ENCODE measurements around the gene CCDC152.

CCDC152 gene

DNA sequence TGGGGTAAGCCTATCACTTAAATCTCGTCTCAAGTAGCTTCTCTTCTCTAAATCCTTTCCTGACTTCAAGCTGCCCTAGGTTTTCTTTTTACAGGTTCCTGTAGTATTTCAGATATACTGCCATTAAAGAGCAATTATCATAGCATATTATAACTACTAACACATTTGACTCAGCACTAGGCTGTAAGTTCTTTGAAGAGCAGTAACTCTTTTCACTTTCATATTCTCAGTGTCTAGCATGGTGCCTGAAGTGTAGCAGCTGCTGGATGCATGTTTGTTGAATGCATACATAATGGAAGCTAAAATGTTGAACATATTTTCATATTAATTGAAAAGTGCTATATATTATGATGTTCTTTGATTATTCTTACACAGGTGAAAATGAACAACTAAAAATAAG is 22.5 kb downstream of the CCDC152 start:
- DNase-seq (ENCODE audit: low read depth in 1 of 2, low spot score in 1 of 2) = no peak

DNA sequence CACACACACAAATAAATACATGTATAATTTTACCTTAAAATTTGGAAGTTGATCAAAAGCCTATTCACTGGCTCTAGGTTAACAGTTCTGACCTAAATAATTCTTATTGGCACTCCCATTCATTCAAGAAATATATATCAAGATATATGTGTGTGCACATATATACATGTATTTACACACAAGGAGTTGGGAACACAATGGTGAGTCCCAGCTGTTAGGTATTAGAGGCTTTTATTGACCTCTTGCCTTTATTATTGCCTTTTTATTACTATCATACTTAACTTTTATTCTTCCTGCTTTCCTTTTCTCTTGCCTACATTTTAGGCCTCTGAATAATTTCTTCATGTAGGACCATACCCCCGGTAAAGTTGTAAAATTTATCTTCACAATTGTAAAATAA is 25.0 kb downstream of the CCDC152 start:
- no peak for DNase-seq (ENCODE audit: low read depth in 1 of 2, low spot score in 1 of 2)

DNA sequence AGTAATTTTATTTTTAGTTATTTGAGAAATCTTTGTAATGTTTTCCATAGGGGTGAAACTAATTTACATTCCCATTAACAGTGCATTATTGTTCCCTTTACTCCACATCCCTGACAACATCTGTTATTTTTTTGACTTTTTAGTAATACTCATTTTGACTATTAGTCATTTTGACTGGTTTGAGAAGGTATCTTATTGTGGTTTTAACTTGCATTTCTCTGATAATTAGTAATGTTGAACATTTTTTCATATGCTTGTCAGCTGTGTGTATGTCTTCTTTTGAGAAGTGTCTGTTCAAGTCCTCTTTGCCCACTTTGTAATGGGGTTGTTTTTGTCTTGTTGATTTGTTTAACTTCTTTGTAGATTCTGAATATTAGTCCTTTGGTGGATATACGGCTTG is 27.5 kb downstream of the CCDC152 start:
- DNase-seq (ENCODE audit: low read depth in 1 of 2, low spot score in 1 of 2) = no peak

DNA sequence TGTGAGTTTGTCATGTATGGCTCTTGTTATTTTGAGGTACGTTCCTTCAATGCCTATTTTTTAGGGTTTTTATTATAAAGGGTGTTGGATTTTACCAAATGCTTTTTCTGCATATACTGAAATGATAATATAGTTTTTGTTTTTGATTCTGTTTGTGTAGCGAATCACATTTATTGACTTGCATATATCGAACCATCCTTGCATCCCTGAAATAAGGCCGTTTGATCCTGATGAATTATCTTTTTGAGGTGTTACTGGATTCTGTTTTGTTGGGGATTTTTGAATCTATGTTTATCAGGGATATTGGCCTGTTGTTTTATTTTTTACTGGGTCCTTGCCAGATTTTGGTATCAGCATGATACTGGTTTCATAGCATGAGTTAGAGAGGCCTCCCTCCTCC is 29.1 kb downstream of the CCDC152 start:
- DNase-seq (ENCODE audit: low read depth in 1 of 2, low spot score in 1 of 2) = no peak

DNA sequence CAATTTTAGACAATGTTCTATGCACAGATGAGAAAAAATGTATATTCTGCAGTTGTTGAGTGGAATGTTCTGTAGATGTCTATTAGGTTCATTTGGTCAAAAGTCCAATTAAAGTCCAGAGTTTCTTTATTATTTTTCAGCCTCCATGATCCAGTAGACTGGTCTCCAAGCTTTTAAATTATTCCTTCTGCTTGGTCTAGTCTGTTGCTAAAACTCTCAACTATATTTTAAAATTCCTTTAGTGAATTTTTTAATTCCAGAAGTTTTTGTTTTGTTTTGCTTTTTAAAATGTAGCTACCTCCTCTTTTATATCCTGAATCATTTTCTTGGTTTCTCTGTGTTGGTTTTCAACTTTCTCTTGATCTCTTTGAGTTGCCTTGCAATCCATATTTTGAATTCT is 30.5 kb downstream of the CCDC152 start:
- DNase-seq (ENCODE audit: low read depth in 1 of 2, low spot score in 1 of 2) = no peak

DNA sequence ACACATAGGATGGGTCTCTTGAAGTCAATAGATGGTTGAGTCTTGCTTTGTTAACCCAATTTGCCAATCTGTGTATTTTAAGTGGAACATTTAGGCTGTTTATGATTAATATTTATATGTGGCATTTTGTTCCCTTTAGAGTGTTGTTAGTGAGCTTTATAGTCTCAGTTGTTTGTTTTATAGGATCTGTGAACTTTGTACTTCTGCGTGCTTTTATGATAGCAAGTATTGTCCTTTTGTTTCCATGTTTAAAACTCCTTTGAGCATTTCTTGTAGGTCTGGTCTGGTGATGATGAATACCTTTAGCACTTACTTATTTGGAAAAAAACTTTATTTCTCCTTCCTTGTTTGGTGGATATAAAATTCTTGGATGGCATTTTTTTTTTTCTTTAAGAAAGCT is 31.2 kb downstream of the CCDC152 start:
- DNase-seq (ENCODE audit: low read depth in 1 of 2, low spot score in 1 of 2) = no peak

DNA sequence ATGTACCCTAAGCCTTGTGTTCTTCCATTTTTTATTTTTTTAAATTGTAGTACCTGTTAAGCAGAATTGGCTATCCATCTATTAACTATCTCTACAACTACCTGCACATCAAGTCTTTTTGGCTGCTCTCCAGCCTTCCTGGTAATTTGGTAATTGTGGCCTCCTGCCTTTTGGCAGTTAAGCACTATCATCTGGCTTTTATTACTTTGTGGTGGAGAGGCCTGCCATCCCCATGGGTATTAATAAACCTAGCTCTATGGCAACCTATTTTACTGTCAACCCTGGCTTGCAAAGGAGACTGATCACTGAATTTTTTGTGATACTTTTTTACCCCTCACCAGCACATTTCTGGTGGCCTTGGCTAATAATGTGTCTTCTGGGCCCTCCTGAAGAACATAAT is 34.5 kb downstream of the CCDC152 start:
- no peak for DNase-seq (ENCODE audit: low read depth in 1 of 2, low spot score in 1 of 2)

DNA sequence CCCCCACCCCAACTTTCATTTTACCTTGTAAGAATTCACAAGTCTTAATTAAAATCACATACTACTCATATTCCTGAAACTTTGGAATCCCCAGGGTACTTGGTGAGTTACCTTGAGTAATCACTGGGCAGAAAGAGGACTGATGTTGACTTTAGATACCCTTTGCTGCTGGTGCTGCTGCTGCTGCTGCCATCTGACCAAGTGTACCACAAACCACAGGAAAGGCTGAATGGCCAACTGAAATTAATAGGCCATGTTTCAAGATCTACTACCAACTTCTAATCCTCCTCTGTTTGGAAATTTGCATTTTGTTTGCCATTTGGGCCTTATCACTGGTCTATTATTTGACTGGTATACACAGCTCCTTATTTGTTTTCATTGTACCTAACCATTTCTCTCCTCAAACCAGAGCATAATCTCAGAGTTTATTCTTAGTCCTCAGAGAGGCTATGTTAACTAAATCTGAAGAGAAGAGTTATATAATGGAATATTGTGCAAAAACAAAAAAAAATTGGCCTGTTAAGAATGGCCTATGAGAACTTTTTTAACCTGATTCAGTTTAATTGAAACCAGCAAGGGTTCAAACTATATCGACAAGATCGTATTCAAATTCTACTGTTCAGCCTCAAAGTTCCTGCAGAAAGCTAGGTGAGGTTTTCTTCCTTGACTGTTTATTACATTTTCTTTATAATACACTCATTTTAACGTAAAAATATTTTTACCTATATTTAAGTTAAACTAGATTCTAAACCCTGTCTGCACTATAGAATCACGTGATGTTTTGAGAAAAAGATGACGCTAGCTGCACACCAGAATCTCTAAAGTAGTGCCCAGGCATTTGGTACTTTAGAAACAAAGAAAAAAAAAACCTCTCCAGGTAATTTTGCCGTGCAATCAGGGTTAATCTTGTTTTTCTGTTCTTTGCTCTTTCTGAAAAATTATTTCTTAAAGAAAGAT is 41.9 kb downstream of the CCDC152 start:
- no peak for DNase-seq (ENCODE audit: low read depth in 1 of 2, low spot score in 1 of 2)

DNA sequence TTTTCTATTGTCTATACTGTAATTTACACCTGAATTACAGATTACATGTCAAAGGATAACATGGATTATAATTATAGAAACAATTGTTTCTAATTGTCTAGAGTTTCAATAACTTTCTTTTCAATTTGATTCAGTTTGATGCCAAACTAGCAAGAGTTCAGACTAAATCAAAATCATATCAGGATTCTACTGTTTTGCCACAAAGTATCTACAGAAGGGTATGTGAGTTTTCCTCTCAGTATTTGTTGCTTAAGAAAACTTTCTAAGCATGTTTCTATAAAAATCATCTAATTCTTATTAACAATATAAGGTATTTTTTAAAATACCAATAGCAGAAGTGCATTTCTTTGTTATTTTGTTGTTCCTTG is 42.6 kb downstream of the CCDC152 start:
- DNase-seq (ENCODE audit: low read depth in 1 of 2, low spot score in 1 of 2) = no peak

DNA sequence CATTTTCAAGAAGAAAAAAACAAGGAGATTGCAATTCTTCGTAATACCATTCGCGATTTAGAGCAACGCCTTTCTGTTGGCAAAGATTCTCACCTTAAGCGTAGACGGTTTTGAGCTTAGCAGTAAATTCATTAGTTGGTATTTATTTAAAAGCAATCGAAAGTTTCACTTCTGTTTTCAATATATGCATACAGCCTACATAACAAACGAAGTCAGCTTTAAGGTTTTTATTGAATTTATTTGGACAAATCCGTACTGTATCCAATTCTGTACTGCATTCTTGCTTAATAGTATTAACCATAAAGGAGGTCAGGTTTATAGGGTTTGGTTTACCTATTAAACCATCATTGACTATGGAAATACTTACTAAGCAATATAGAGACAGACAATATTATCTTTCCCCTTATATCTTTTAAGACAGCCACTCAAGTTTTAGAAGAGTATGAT is 43.1 kb downstream of the CCDC152 start:
- DNase-seq (ENCODE audit: low read depth in 1 of 2, low spot score in 1 of 2) = no peak

DNA sequence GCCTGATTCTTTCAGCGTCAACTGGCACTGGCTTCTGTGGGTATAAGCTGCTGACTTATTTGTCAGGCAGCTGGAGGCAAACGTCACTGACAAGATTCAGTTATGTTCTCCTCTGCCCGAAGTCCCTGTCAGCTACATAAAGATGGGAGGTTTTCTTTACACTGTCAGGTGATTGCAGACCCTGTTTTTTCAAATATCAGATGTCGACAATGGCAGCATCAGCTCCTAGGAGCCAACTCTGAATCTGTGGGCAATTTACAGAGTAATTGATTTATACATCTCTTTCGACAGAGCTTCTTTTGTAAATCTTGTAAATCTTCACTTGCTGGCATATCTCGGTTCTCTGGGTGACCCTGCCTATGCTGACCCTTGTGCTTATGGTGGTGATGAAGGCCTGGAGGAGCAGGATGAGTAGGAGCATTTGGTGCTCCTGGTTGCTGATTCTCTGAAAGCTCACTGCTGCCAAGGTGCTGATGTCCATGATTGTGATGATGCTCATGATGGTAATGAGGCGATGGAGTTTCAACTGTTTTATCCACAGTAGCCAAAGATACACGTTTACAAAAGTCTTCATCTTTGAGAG is 44.2 kb downstream of the CCDC152 start:
- no peak for DNase-seq (ENCODE audit: low read depth in 1 of 2, low spot score in 1 of 2)

DNA sequence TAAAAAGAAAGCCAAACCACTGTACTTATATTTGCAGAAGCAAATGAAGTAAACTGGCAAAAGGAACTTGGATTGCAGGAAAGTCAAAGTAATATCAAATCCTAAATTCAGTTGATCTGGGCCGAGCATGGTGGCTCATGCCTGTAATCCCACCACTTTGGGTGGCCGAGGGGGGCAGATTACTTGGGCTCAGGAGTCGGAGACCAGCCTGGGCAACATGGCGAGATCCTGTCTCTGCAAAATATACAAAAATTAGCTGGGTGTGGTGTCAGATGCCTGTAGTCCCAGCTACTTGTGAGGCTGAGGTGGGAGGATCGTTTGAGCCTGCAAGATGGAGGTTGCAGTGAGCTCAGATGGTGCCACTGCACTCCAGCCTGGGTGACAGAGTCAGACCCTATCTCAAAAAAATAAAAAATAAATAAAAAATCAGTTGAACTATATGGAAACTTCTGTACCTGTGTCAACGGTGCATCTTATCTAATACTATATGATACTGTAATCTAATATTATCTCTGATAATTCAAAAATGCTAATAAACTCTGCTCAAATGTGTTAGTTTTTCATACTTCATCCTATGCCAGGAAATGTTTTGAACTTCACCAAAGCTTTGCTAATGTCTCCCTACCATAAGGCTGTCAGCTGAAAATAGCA is 45.0 kb downstream of the CCDC152 start:
- DNase-seq (ENCODE audit: low read depth in 1 of 2, low spot score in 1 of 2) = no peak

DNA sequence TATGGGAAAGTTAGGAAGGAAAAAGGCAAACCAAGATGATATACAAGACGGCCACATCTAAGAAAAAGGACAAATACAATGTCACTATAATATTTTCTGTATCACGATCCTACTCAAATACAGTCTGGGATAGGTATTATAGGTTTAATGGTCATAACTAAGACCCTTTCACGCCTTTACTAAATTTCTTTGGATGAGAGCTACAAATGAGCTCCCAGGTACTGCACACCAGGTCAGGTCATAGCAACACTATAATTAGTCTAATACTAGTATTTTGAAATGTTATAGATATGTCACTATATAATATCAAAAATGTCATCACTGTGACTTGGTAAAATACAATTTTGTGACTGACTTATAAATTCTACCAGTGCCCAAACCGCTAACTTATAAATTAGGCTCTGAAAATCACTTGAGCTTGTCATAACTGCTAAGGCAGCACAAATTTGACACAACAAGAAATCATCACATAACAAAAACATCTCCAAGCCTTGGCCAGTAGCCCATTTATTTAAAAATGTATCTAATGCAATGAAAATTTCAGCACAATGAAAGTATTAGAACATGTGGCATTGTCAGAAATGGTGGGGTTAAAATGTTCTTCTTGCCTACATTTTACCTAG is 48.2 kb downstream of the CCDC152 start:
- no peak for DNase-seq (ENCODE audit: low read depth in 1 of 2, low spot score in 1 of 2)

DNA sequence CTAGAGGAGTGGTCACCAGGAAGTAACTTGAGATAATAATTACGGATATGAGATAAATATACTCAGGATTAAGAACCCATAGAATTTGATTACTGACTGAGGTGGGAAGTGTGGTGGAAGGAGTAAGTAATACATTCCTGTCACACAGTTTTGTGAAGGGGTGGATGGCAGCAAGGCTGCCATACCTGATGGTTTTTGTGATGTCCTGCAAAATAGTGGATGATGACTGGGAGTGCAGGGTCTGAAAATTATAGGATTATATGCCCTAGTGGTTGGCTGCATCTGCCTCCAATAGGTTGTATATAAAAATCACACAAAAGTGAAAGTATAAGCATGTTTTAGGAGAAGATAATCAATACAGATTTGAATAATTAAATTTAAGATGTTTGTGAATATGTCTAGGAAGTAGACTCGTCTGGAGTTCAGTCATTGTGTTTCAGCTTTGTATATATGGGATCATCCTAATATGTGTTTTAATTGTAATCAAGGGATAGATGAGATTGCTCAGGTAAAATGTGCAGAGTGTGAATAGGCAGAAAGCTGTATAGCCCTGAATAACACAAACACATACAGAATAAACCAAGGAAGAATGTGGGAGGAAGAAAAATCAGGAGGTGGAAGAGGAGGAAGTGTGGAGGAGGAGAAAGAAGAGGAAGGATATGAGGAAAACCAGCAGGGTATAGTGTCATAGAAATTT is 49.5 kb downstream of the CCDC152 start:
- DNase-seq (ENCODE audit: low read depth in 1 of 2, low spot score in 1 of 2) = no peak

DNA sequence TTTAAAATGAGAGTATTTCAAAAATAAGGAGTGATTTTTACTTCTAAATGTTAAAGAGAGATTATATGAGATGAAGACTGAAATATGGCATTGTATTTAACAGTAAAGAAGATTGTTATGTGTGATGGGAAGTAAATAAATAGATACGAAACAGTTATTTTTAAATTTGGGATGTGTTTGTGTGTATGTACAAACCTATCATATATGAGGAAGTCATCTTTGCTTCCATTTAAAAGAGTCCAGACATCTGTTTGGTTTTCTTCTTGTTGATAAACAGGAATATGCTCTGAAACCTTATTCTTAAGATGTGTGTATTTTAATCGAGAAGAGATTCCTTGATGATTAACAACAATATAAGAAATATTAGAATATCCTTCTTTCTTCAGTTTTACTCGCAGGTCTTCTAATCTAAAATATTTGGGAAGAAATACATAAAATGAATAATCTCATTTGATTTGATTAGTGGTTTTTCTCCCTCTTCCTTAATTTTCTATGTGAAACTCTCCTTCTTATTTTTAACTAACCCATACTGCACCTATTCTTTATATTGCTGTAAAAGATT is 50.2 kb downstream of the CCDC152 start:
- no peak for DNase-seq (ENCODE audit: low read depth in 1 of 2, low spot score in 1 of 2)

DNA sequence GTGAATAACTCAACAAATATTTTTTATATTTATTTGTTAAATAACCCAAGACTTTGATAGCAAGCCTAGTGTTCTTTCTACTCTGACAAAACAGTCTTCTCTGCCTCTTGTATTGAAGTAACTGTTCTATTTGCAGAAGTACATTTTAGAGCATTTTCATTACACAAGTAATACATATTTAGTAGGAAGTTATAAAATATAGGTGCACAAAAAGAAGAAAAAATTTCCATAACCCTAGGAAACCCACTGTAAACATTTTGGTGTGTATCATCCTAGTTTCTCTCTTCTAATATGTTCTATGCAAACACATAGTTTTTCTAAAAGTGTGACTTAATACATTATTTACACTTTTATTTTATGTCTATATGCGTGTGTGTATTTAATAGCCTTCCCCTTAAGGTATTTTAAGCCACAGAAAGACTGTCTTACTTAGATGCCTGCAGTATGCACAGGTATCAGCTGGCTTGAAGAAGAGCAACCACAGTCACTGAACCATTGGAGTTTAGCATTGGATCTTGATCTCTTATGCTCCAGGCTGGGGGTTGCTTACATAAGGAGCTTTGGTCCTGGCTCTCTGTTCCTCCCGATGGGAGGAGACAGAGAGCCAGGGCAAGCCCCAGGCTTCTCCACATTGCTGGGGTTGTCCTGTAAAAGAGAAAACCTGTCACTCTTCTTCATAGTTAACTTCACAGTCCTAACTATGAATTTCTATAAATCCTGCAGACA is 51.3 kb downstream of the CCDC152 start:
- no peak for DNase-seq (ENCODE audit: low read depth in 1 of 2, low spot score in 1 of 2)

DNA sequence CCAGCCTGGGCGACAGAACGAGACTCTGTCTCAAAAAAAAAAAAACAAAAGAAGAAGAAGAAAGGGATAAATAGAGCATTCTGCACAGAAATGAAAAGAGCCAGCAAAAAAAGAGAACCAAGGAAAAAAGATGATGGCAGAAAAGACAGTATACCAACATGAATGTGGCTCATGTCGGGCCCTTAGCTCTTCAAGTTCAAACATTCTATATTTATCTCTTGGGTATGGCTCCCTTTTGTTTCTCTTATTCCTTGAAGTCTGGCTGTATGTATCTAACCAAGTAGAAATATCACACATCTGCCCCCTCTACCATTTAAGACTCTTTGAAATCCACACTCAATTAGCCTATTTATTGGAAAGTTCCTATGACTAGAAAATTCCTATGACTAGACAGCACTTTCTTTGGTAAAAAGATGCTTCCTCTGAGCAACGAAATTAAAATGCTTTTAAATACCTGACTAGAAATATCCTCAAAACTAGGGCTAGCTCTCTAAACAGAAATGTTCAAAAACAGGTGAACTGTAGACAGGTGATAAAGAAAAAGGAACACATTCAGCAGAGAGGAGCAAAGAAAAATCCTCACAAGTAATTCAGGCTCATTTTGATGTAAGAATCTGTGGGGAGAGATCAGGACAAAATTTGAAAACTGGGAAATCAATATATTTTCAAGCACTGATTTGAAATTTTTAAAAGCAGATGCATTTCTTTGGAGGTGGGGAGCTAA is 52.4 kb downstream of the CCDC152 start:
- DNase-seq (ENCODE audit: low read depth in 1 of 2, low spot score in 1 of 2) = no peak

DNA sequence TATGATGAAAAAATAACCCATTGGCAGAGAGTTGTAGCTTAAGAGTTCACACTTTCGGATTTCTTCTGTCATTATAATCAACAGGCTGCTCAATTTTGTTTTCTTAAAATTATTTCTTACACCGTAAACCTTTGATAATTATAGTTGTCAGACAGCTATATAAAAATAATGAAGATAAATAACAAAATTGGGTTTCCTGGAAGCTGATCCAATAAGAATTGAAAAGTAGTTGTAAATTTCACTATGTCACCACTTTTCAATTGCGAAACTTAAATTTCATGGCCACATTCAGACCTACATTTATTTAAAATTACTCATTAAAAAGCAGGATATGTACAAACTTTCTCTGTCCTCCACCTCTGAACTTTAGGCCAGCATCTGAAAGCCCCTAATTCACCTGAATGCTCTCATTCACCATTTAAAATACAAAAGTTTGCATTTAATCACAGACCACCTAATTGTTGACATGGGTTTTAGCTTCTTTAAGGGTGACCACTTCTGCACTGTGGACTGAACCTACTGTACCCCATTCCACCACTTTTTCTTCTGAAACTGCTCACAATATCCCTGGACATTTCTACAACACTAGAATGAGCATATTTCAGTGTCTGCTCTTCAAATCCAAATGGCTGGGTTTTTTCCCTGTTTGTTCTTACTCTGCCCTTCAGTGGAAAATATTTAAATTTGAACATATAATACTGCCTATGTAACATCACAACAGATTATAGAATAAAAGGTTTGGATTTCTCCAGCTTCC is 54.4 kb downstream of the CCDC152 start:
- DNase-seq (ENCODE audit: low read depth in 1 of 2, low spot score in 1 of 2) = no peak

Data from stimulated activated CD4-positive, alpha-beta T cell treated with anti-CD3 and anti-CD28 coated beads, Interleukin-15, amount 100 ng/mL, for 1 hour (primary cell).